Measurements from ENCODE around the gene SERGEF.
A peak's percentile ranks its signal among the peaks of the same experiment; 100 is the strongest.

- peak in 4 of 6 experiments; percentile 48 to 74 (median 66) for TF ChIP-seq CTCF (IDR thresholded peaks at IDR 0.05)
- TF ChIP-seq POLR2A (IDR thresholded peaks at IDR 0.05), result no peak
These were observed 252.5 kb downstream of the SERGEF start for GRCh38 chr11:17760102-17761029.
